ENCODE measurements around the gene DNTT.

The DNTT gene

DNA sequence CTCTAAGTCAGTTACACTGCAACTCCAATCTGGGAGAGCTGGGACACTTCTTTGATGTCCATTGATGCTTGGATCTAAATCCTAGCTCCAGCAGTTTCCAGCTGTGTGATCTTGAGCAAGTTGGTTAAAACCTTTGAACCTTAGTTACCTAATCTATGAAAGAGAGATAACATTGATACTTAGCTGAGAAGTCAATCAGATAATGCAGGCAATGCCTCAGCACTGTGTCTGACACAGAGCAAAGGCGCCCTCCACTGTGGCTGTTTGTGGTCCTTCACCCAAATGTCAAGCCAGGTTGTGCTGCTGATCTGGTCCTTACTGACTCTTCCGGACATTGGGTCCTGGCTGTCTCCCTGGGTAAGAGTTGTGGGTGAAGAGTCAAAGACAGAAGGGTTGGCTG lies 20.2 kb downstream of the DNTT start:
- H3K4me3 ChIP-seq (ENCODE audit: low read depth, low read length) = no peak overlapping the region
- no peaks in the 10 kb centered on the region for H3K36me3 ChIP-seq (ENCODE audit: control insufficient read depth, insufficient read depth, low read length)
- H3K4me1 ChIP-seq = no peaks in the 10 kb centered on the region
- H3K9ac ChIP-seq = no peak overlapping the region
- H3K9me3 ChIP-seq (ENCODE audit: control insufficient read depth, low read length) = no peaks in the 10 kb centered on the region
- no peaks in the 10 kb centered on the region for H3K27me3 ChIP-seq (ENCODE audit: control insufficient read depth, insufficient read depth, low read length)
- H2AFZ ChIP-seq = no peak overlapping the region
- no peak overlapping the region for H3K27ac ChIP-seq
- no peak overlapping the region for H3K4me2 ChIP-seq (ENCODE audit: low read length)
- no peaks in the 10 kb centered on the region for H3K79me2 ChIP-seq
- TF ChIP-seq, protein P1, sequence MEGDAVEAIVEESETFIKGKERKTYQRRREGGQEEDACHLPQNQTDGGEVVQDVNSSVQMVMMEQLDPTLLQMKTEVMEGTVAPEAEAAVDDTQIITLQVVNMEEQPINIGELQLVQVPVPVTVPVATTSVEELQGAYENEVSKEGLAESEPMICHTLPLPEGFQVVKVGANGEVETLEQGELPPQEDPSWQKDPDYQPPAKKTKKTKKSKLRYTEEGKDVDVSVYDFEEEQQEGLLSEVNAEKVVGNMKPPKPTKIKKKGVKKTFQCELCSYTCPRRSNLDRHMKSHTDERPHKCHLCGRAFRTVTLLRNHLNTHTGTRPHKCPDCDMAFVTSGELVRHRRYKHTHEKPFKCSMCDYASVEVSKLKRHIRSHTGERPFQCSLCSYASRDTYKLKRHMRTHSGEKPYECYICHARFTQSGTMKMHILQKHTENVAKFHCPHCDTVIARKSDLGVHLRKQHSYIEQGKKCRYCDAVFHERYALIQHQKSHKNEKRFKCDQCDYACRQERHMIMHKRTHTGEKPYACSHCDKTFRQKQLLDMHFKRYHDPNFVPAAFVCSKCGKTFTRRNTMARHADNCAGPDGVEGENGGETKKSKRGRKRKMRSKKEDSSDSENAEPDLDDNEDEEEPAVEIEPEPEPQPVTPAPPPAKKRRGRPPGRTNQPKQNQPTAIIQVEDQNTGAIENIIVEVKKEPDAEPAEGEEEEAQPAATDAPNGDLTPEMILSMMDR (IDR thresholded peaks at IDR 0.05) = no peak

DNA sequence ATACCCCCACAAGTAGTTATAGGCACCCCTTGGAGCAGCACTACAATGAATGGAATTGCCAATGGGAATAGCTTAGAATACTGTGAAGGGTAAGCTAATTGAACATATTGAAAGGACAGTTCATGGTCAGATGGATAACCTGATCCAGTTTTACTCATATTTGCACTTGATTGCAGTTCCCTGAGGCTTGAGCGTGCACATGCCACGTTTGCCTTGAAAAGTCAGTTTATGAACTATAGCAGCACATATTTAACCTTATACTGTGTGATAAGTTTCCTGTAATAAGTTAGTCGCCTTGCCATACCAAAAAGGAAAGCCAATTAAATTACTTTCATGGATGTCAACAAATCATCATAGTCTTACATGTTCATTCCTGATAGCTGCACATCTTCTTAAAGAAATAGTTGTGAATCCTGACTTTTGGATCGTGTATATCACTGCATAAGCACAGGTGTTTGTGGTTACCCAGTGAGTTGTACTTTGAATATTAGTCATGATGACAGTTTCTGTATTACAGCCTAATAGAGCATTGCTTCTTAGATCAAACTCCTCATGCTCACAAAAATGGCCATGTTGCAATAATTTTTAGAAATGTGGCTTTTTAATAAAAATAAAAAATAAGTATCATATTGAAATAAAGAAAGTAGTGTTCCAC lies 21.6 kb downstream of the DNTT start:
- Histone ChIP-seq H3K4me1 (no peaks in the 10 kb centered on the region), H3K27ac (no peak overlapping the region), H3K4me2 (ENCODE audit: low read length) (no peak overlapping the region), H3K79me2 (no peaks in the 10 kb centered on the region), H2AFZ (no peak overlapping the region), H3K36me3 (ENCODE audit: control insufficient read depth, insufficient read depth, low read length) (no peaks in the 10 kb centered on the region), H3K9ac (no peak overlapping the region), H3K27me3 (ENCODE audit: control insufficient read depth, insufficient read depth, low read length) (no peaks in the 10 kb centered on the region), H3K9me3 (ENCODE audit: control insufficient read depth, low read length) (no peaks in the 10 kb centered on the region), H3K4me3 (ENCODE audit: low read depth, low read length) (no peak overlapping the region)
- TF ChIP-seq, protein P1 (IDR thresholded peaks at IDR 0.05) = no peak

DNA sequence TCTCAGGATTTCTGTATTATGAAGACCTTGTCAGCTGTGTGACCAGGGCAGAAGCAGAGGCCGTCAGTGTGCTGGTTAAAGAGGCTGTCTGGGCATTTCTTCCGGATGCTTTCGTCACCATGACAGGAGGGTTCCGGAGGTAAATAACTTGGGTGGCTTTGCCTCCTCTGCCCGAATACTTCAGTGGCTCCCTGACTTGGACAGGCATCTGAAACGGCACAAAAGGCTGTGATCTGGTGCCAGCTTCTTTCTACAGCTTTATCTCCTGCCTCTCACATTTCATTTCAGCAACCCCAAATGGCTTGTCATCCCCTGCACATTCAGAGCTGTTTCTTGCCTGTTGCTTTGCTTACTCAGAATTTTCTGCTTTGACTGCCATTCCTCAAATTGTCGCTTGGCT lies 23.2 kb downstream of the DNTT start:
- no peak overlapping the region for H3K9ac ChIP-seq
- H3K4me2 ChIP-seq (ENCODE audit: low read length) = no peak overlapping the region
- no peaks in the 10 kb centered on the region for H3K9me3 ChIP-seq (ENCODE audit: control insufficient read depth, low read length)
- no peak overlapping the region for H3K27ac ChIP-seq
- no peaks in the 10 kb centered on the region for H3K79me2 ChIP-seq
- no peak overlapping the region for H2AFZ ChIP-seq
- H3K27me3 ChIP-seq (ENCODE audit: control insufficient read depth, insufficient read depth, low read length) = no peaks in the 10 kb centered on the region
- TF ChIP-seq, protein P1 (IDR thresholded peaks at IDR 0.05) = no peak
- no peaks in the 10 kb centered on the region for H3K36me3 ChIP-seq (ENCODE audit: control insufficient read depth, insufficient read depth, low read length)
- no peaks in the 10 kb centered on the region for H3K4me1 ChIP-seq
- no peak overlapping the region for H3K4me3 ChIP-seq (ENCODE audit: low read depth, low read length)

DNA sequence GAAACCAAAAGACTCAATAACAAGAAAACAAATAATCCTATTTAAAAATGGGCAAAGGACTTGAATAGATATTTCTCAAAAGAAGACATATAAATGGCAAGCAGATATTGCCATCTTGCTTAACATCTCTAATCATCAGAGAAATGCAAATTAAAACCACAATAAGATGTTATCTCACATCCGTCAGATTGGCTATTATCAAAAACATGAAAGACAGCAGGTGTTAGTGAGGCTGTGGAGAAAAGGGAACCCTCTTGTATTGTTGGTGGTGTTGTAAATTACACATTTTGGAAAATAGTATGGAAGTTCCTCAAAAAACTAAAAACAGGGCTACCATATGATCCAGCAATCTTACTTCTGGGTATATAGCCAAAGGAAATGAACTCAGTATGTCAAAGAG lies 28.9 kb downstream of the DNTT start:
- H3K79me2 ChIP-seq = no peaks in the 10 kb centered on the region
- H3K4me3 ChIP-seq (ENCODE audit: low read depth, low read length) = no peak overlapping the region
- no peaks in the 10 kb centered on the region for H3K36me3 ChIP-seq (ENCODE audit: control insufficient read depth, insufficient read depth, low read length)
- H3K9ac ChIP-seq = no peak overlapping the region
- H3K27ac ChIP-seq = no peak overlapping the region
- TF ChIP-seq, protein P1 (IDR thresholded peaks at IDR 0.05) = no peak
- H3K4me1 ChIP-seq = no peaks in the 10 kb centered on the region
- no peaks in the 10 kb centered on the region for H3K27me3 ChIP-seq (ENCODE audit: control insufficient read depth, insufficient read depth, low read length)
- no peak overlapping the region for H3K4me2 ChIP-seq (ENCODE audit: low read length)
- no peak overlapping the region for H2AFZ ChIP-seq
- no peaks in the 10 kb centered on the region for H3K9me3 ChIP-seq (ENCODE audit: control insufficient read depth, low read length)

Measured in parathyroid adenoma (tissue), 2 donors.